Fibroblast of lung (primary cell): Measurements from ENCODE around the gene MGAT4C.

Experiments
- CTCF ChIP-seq, 2 donors: IDR thresholded peaks in 1 of 2; conservative IDR thresholded peaks in 1 of 2; 1 replicate in 1 of 2; 2 replicates in 1 of 2; pipeline ENCODE4 v1.5.1; 2011 to 2012; ENCODE audit warnings: low read length in 2 of 2, control low read depth in 1 of 2, inconsistent platforms in 1 of 2, low read depth in 1 of 2, mild to moderate bottlenecking in 1 of 2
- EZH2 ChIP-seq: IDR thresholded peaks from 2 replicates; pipeline ENCODE4 v1.5.1; 2012; ENCODE audit warnings: low read length, control low read depth, mild to moderate bottlenecking; ENCODE audit errors: missing control alignments

GRCh38 chr12:86234316-86234855 is 21.8 kb downstream of the MGAT4C start:
- no peak for TF ChIP-seq CTCF (conservative IDR thresholded peaks at IDR 0.05 in 1 of 2, IDR thresholded peaks at IDR 0.05 in 1 of 2; ENCODE audit: low read depth in 1 of 2, low read length in 2 of 2)
- TF ChIP-seq EZH2, result no peak
